ENCODE measurements around the gene TRIM27. TPM values are rescaled to one million over a fixed set of nuclear protein-coding genes. Genes with fewer than 3 reads are reported as not detected.

The TRIM27 gene
- total and polyA plus RNA-seq, 9 donors, result 33.3 to 61.1 (median 48.8) TPM

DNA sequence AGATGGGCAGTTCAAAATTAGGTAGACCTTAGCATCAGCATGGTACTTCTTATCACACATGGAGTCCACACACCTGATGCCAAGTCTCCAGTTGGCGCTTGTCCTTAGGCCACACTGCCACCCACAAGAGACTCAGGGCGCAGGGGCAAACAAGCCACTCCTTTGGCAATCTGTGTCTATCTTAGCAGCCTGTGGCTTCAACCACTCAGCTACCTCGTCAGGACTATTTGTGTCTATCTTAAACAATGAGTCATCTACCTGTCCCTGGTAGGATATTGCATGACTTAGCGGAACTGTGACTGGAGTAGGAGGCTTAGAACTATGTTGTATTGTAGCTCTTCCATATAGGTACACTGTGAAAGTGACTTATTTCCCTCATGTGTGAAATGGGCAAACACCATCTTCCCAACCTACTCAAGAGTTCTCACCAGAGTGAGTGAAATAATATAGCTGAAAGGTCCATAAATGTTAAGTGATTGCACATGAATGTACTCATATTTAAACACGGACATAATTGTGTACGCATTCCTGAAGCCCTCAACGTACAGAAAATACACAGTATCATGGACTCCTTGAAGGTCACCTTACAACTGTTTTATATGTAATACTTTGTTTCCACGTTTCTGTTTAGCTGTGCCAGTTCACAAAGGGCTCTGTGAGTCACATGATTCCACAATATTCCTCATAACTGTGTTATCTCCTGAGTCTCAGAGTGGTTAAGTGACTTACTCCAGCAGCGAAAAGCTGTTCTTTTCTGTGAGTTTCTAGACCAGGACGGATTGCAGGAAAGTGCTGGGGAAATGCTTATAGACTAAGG, 1.6 kb downstream of the TRIM27 start:
- intact Hi-C loops (cut with DNase I), result no loop called here
- TF ChIP-seq POLR2A (IDR thresholded peaks at IDR 0.05) (no peak), EP300 (IDR thresholded peaks at IDR 0.05) (no peak)
- TF ChIP-seq, protein P1, sequence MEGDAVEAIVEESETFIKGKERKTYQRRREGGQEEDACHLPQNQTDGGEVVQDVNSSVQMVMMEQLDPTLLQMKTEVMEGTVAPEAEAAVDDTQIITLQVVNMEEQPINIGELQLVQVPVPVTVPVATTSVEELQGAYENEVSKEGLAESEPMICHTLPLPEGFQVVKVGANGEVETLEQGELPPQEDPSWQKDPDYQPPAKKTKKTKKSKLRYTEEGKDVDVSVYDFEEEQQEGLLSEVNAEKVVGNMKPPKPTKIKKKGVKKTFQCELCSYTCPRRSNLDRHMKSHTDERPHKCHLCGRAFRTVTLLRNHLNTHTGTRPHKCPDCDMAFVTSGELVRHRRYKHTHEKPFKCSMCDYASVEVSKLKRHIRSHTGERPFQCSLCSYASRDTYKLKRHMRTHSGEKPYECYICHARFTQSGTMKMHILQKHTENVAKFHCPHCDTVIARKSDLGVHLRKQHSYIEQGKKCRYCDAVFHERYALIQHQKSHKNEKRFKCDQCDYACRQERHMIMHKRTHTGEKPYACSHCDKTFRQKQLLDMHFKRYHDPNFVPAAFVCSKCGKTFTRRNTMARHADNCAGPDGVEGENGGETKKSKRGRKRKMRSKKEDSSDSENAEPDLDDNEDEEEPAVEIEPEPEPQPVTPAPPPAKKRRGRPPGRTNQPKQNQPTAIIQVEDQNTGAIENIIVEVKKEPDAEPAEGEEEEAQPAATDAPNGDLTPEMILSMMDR (IDR thresholded peaks at IDR 0.05), result no peak
- 38 to 45% (median 40%) methylated on average over 10 of the region's 10 CpGs for WGBS, 3 donors
- H3K4me3 ChIP-seq, result peak overlapping the region; percentile 89
- no peaks in the 10 kb centered on the region for H3K9me3 ChIP-seq
- DNase-seq, result no peak
- no peaks in the 10 kb centered on the region for H3K36me3 ChIP-seq
- H3K27ac ChIP-seq, result peak overlapping the region in 1 of 2 donors; percentile 88
- no peaks in the 10 kb centered on the region for H3K27me3 ChIP-seq
- H3K4me1 ChIP-seq (ENCODE audit: insufficient read depth), result peaks cover 11% of the 10 kb centered on the region

DNA sequence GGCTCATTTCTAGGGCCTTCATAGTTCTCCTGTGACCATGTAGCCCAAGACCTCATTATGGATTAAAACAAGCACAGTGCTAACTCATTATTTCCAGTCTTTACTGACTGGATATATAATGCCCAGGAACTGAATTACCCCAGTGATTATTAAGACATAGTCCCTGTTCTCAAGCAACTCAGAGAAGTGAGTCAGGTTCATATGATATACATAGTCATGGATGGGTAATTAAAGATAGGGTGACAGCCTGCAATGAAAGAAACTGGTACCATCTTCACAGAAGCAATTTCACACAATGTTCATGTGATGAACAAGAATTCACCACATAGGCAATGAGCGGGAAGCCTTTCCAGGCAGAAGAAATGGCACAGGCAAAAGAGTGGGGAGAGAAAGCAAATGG, 3.5 kb downstream of the TRIM27 start:
- 92 to 100% (median 98%) methylated on average over 1 of the region's 1 CpG for WGBS, 3 donors
- no peak overlapping the region for H3K4me3 ChIP-seq
- no peaks in the 10 kb centered on the region for H3K36me3 ChIP-seq
- H3K9me3 ChIP-seq, result no peaks in the 10 kb centered on the region
- H3K27ac ChIP-seq, result no peak overlapping the region
- no peaks in the 10 kb centered on the region for H3K27me3 ChIP-seq
- peaks cover 11% of the 10 kb centered on the region for H3K4me1 ChIP-seq (ENCODE audit: insufficient read depth)
- DNase-seq, result no peak
- TF ChIP-seq, protein P1 (IDR thresholded peaks at IDR 0.05), result no peak
- TF ChIP-seq POLR2A (IDR thresholded peaks at IDR 0.05) (no peak), EP300 (IDR thresholded peaks at IDR 0.05) (no peak)
- intact Hi-C loops (cut with DNase I), result no loop called here

DNA sequence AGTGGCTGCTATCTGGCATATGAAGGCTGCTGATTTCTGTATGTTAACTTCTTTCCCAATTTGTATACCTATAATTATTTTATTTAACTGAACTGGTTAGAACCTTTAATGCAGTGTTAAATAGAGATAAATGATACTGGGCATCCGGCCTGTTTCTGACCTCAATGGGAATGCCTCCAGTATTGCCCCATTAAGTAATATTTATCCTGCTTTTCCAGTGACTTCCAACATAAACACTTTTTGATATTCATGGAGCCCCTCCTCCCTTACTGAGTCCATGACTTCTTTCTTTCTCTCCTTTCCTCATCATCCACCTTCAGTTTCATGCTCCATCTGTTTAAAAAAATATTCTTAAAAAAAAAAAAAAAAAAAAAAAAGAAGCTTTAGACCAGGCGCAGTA, 8.8 kb downstream of the TRIM27 start:
- Histone ChIP-seq H3K4me3 (no peak overlapping the region), H3K4me1 (ENCODE audit: insufficient read depth) (no peaks in the 10 kb centered on the region), H3K36me3 (no peaks in the 10 kb centered on the region), H3K9me3 (no peaks in the 10 kb centered on the region), H3K27ac (no peak overlapping the region), H3K27me3 (no peaks in the 10 kb centered on the region)
- DNase-seq, result no peak
- TF ChIP-seq POLR2A (IDR thresholded peaks at IDR 0.05) (no peak), EP300 (IDR thresholded peaks at IDR 0.05) (no peak)
- TF ChIP-seq, protein P1 (IDR thresholded peaks at IDR 0.05), result no peak
- 85 to 91% (median 87%) methylated on average over 2 of the region's 2 CpGs for WGBS, 3 donors
- intact Hi-C loops (cut with DNase I), result no loop called here

DNA sequence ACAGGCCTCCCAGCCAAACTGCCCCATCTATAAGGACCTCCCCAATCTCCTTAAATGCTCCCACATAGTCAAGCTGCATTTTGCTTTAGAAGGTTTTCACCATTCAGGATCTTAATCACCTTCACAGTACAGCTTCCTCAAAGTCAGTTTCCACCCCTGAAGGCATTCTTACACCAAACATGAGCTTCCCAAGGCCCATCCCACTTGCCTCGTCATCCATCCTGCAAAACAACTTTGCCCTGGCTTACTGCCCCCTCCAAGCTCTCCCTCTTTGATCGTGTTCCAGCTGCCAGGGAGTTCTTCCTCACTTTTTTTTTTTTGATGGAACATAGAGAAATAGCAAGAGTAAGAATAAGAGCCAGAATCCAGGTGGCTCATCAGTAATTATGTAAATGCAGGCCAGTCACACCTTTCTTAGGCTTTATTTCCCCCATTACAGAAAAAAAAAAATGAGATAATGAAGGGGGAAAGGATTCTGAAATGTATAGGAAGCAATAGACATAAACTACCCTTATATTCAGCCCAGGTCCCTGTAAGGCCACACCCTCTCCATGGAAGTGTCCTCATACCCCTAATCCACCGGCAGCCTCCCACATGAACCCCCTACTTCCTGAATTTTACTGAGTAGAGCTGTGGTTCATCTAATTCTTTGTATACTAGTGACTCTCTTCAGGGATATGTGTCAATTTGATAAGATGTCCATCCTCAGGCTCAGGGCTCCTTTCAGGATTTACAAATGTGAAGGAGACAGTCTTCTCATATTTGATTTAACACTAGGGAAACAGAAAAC, 12.7 kb downstream of the TRIM27 start:
- no peaks in the 10 kb centered on the region for H3K36me3 ChIP-seq
- 78 to 82% (median 80%) methylated on average over 3 of the region's 3 CpGs for WGBS, 3 donors

More for the DNA sequence above, 12.7 kb downstream of the TRIM27 start:
- Histone ChIP-seq H3K9me3 (no peaks in the 10 kb centered on the region), H3K4me1 (ENCODE audit: insufficient read depth) (no peaks in the 10 kb centered on the region), H3K27ac (no peak overlapping the region), H3K27me3 (no peaks in the 10 kb centered on the region), H3K4me3 (no peak overlapping the region)
- no peak for TF ChIP-seq EP300 (IDR thresholded peaks at IDR 0.05)
- TF ChIP-seq POLR2A (IDR thresholded peaks at IDR 0.05), result no peak
- TF ChIP-seq, protein P1 (IDR thresholded peaks at IDR 0.05), result no peak
- intact Hi-C loops (cut with DNase I), result no loop called here
- DNase-seq, result no peak

All from ovary (tissue), 9 donors.